ENCODE data around the gene SDCBP2.

The SDCBP2 gene

DNA sequence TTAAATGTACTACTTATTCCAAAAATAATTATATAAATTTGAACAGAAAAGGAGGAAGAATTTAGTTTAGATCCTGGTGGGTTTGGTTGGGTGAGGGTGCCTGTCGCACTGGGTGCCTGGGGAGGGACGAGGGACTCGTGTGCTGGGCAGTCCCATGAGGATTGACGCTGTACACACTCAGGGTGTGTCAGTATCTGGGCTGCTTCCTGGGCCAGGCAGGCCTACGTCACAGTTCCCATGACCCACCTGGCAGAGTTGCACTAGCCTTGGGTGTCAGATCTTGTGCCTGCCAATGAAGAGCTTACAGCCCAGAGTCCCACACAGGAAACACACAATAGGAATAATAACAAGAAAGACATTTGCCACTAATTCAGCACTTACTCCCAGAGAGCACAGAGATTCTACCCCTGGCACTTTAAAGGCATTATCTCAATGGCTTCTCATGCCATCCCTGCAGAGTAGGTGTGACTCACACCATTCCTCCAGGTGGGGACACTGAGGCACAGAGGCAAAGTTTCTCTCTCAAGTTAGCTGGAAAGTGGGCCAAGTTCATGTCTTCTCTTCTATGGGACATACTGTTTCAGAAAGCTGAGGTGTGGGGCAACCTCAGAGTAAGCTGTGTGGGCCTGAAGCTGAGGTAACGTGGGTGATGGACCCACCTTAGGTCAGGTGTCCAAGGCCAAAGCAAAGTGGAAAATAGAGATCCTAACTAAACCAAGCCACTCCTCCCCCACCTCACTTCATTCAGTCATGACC, 1.3 kb upstream of the SDCBP2 start:
- DNase-seq, result no peak

DNA sequence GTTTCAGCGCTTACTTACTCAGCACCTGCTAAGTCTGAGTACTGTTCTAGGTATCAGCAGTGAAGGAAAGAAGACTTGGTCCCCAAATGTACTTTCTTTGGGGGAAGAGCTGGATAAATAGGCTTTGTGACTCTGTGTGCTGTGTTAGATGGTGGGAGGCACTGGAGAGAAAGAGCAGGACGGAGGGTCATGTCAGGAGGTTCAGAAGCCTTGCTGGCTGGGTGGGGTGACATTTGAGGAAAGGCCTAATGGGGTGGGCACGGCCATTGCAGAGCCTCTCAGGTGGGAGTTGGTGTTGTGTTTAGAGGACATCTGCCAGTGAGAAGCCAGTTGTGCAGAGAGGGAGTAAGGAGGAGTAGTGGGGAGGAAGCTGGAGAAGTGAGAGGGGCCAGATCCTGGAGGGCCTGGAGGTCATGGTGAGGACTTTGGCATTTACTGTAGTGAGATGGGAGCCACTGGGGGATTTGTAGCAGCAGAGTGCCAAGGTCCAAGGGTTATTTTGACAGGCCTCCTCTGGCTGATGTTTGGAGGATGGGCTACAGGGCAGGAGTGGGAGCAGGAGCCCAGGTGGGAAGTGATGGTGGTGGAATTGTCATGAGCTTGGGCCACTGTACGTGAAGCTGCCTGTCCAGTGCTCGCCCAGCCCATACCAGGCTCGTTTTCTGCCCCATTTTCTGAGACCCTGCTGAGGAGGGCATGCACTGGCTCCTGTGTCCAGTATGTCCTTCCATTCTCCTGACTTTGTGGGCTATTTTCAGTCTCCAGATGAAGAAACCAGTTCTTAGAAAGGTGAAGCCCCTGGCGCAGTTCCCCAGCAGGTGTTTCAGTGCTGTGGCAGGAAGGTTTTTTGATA, 886 bp downstream of the SDCBP2 start:
- no peak for DNase-seq

DNA sequence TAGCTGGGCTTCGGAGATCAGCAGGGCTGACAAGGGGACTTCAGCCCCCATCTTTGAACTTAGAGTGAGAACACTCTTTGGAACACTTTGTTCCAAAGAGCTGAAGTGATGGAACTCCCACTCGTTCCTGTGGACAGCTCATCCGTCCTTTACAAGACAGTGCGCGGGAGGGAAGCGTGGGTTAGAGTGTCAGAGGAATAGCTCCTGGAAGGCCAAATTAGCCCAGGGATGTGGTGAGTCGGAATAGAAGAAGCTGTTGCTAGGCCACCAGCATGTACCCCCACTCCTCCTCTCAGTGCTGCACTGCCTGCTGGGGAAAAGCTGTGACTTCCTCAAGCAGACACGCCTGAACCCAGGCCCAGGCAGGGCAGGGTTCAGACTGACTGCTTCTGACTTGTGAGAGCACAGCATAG, 1.7 kb downstream of the SDCBP2 start:
- DNase-seq, result no peak

DNA sequence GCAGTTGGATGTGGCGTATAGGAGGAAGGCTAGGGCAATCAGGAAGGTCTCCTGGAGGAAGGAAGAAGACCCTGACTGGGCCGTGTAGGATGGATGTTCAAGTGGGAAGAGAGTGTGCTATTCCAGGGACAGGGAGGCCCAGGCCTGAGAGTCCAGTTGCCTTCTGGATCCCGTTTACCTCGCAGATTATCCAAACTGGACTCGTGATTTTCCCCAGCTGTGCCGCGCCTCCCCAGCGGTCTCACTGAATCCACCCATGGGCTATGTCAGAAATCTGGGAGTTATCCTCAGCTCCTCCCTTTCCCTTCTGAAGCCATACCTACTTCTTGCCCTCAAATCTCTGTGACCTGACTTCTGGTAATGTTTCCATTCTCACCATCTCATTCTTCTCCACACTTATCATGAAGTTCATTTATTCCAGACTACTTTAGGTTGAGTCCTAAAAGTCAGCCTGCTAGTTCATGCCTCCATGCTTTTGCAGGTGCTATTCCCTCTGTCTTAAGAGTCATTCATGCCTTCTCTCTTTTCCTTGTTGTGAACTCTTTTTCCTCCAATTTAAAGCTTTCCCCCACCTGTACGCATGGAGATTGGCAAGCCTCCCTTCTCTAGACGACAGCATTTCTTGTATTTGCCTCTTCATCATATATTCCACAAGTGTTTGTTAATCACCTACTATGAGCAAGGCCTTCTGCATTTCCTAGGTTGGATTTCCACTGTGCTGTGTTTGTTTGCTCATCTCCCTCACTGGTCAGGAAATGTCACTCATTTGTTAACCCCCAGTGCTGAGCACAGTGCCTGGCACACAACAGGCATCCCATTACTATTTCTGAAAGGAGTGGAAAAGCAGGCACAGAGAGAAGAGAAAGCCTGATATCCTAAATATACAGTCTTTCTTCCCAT, 2.7 kb downstream of the SDCBP2 start:
- DNase-seq, result no peak

DNA sequence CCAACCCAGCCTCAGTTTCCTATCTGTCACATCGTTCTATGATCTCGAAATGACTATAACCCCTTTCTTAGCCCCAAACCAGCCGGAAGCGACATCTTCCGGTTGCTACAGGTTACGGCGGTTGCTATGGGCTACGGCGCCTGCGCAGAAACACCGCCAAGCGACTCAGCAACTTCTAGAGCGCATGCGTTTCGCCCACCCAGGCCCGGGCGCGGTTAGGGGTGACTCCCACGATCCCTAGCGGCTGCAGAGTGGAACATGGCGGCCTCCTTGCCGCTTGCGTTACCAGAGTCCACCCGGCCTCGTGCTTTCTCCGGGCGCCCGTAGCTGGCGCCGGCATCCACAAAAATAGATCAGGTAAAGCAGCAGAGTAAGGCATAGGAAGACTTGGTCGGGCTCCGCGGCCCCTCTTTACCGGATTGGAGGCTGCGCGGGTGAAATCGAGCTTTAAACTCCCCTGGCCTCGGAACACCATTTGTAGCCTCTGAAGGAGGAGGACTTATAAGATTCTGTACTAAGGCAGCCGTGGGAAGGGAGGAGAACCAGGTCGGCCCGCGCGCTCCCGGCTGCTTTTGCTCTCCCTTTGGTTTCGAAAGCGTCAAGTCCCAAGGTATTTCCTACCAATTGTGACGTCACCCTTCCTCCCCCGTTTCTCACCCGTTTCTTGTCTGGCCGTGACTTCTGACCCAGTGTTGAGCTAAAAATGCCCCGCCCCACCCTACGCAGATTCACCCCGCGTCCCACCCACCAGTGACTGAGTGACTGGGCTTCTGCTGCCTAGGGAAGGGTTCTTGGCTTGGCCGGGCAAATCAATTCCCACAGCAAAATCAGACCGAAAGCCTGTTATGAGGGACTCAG, 3.5 kb downstream of the SDCBP2 start:
- peak; percentile 90 for DNase-seq

DNA sequence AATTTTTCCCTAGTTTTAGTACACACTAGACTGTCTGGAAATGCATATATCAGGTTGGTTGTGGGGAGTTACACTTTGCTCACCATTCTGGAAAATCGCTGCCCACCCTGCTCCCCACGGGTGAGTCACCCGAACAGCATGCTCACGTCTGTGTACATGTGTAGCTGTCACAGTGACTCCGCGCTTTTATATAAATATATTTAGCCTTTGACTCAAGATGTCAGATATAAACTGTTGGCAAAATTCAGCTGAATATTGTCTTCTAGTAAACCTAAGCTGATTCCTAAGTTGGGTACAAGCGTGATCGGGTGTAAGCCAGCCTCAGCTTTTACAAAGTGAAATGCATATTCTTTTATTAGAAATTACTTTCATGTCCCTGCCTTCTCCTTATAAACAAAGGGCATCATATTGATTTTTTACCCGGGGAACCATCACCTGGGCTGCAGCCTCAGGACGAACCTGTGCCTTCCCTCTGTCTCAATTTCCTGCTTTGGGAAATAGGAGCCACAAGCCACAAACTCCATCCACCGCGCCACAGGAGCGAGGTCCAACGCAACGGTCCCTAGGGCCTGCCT, 4.3 kb downstream of the SDCBP2 start:
- no peak for DNase-seq

DNA sequence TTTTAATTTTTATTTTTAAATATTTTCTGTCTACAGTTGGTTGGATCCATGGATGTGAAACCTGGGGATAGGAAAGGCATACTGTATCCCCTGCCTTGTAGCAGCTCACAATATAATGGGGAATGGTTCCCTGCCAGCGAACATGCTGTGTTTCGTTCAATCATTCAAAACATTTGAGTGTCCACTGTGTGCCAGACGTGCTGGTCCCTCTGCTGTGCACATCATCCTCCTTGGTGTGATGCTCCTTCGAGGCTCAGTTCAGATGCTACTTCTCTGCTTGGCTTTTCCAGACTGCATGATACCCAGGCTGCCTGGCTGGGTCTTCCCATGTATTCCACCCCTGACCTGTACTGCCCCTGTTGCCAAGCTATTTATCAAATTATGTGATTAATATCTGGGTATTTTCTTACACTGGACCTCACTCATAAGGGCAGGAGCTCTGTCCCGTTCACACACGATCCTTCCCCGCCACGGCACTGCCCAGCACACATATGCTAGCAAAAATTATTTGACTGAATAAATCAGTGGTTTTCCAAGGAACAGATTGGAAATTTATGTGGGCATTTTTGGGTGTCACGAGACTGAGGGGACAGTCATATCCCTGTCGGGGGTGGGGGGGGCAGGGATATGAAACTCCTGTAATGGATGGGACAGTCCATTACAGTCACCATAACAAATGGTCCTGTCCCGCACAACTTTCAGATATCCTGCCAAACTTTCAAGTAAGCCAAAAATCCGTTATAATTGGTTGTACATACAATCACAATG, 4.9 kb downstream of the SDCBP2 start:
- DNase-seq, result no peak

DNA sequence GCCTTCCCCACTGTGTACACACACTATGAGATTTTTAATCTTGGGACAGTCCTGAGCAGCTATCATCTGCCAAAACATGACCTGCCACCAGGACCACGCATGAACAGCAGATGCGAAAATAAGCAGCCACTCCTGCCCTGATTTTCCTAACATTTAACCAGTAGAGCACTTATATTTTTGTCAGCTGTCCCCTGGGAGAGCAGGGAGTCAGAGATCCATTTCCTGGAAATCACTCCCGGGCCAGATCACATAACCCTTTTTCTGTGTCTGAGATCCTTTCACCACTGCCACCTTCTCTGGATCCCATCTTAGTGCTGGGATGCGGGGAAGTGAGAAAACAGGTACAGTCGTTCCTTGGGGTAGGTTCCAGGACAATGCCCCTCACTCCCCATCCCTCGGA, 5.7 kb downstream of the SDCBP2 start:
- DNase-seq, result no peak

DNA sequence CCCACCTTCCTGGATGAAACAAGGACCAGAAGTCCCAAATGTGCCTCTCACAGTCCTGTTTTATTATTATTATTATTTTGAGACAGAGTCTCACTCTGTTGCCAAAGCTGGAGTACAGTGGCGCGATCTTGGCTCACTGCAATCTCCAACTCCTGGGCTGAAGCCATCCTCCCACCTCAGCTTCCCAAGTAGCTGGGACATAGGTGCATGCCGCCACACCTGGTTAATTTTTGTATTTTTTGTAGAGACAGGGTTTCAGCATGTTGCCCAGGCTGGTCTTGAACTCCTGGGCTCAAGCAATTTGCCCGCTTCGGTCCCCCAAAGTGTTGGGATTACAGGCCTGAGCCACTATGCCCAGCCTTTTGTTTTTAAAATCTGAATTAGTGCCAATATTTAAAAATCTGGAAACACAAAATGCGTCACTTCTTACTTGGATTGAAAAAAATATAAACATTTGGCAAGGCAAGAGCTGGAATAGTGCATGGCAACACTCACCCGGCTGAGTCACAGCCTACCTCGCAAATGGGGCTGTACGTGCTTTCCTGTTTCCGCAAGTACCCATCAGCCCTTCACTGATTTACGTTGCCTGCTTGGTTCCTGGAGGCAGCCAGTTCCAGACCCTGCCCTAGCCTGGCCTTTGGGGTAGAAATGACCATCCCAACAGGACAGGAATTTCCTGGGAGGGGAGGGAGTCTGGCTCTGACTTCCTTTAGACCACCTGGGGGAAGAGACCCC, 6.3 kb downstream of the SDCBP2 start:
- no peak for DNase-seq

DNA sequence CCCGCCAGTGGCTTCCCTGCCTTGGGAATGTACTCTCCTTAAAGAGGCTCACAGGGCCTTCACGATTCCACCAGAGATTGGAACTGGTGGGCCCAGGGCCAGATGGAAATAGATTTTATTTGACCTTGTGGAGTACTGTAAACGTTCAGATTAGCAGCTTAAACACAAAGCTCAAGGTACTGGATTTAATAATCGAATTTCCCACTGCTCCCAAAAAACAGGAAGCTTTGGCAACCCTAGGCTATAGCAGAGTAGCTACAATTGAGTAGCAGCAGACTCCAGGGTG, 7.3 kb downstream of the SDCBP2 start:
- DNase-seq, result no peak

DNA sequence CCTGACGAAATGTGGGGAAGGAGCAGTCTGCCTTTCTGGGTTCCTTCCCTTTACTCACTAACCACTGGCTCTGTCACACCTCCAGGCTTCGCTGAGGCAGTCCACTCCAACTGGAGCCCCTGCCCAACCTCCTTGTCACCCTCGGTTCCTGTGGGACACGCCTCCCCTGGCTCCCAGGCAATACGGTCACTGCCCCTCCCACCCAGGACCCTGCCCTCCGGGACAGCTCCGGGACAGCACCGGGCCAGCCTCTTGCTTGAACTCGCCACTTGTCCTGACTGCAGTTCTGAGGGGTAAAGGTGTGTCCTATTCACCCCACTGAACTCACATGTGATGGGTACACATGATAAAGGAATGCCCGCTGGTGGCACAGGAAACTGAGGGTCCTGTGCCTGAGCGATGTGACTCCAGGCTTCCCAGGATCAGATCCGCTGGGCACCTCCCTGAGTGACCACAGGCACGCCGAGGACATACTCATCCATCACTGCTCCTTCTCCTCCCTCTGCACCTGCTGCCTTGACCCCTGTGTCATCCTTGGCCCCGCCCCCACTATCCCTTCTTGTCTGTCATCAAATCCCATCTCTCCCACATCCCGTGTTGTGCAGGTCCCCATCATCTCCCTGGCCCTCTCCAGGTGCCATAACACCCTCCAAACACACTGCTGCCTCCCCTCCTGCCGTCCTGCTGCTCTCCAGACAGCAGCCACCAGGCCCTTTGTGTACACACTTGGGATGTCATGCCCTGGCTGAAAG, 7.9 kb downstream of the SDCBP2 start:
- DNase-seq, result no peak

DNA sequence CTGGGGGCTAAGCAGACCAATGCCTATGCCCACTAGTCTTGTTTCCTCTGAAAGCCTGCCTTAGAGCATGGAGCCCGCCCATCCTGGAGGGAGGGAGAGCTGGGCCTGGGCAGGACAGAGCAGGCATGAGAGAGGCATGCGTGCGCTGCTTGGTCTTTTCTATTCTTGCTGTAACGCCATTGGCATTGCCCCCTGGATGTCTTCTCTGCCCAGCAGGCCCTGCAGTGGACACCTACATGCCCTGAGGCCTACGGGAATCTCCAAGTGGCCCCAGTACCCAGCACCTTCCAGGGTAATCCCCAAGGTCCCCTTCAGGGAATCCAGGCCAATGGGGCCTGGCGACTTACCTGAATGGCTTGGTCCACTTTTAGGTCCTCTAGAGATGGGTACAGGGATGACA, 8.9 kb downstream of the SDCBP2 start:
- DNase-seq, result no peak

DNA sequence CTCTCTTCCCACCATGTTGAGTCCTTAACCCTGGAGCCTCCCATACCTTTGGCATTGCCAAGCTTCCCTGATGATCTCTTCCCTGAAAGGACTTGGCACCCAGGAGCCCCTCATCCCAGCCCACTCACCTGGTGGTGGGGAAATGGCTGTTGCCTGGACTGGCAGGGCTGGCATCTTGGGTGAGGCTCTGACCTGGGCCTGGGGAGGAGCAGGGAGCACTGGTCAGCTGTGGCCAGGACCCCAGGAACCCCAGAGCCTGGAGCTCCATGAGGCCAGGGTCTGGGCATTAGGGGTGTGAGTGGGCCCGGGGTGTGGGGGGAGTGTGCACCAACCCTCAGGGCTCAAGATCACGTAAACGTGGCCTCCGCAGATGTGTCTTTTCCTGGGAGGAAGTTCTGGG, 9.5 kb downstream of the SDCBP2 start:
- DNase-seq, result no peak

DNA sequence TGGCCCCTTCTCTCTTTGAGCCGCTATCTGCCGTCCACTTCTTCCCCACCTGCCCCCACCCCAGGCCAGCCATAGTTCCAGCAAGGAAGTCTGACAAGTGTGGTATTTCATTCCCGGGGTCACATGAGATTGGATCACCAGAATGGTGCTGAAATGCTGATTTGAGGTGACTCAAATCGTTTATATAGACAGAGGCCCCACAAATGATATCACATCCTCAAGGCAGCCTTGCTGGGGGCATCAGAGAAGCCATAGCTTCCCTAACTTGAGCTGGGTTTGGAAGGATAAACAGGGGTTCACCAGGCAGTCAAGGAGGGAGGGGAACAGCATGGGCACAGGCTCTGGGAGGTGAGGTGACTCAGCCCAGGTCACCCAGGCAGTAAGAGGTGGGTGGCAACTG, 9.9 kb downstream of the SDCBP2 start:
- no peak for DNase-seq

DNA sequence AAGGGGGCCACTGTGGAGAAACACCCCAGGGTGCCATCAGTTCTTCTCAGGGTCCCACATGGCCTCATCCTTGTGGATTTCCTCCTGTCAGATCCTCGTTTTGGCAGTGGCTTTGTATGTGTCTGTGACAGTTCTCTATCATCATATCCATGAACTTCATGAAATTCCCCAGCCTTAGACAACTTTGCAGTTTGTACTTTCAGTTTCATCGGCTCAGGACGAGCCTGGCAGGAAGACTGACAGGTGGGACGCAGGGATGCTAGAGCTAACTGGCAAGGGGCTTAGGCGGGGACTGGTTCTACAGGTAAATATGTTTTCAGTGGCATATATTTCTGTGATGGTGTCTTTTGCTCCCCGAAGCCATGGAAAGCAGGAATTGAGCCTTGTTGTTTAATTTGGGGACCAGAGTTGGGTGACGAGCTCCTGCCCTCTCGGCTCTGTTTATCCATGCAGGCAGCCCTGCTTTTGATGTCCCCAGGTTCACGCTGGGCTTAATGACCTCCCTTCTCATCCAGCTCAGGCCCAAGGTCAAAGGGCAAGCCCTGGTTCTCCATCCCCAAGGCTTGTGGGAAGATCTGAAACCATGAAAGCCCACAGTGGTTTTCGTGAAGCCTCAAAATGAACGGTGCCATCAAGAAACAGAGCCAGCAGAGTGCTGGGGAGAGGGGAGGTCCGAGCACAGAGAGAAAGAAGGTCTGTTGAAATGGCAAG, 11.2 kb downstream of the SDCBP2 start:
- DNase-seq, result no peak

DNA sequence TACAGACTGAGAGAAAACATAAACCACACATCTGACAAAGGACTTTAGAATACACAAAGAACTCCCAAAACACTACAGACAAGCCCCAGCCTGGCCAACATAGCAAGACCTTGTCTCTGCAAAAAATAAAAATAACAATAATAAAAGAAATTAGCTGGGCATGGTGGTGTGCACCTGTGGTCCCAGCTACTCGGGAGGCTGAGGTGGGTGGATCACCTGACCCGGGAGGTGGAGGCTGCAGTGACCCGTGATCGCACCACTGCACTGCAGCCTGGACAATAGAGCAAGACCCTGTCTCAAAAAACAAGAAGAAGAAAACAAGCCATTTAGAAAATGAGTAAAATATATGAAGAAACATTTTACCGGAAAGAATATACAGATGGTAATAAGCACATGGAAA, 13.1 kb downstream of the SDCBP2 start:
- no peak for DNase-seq

DNA sequence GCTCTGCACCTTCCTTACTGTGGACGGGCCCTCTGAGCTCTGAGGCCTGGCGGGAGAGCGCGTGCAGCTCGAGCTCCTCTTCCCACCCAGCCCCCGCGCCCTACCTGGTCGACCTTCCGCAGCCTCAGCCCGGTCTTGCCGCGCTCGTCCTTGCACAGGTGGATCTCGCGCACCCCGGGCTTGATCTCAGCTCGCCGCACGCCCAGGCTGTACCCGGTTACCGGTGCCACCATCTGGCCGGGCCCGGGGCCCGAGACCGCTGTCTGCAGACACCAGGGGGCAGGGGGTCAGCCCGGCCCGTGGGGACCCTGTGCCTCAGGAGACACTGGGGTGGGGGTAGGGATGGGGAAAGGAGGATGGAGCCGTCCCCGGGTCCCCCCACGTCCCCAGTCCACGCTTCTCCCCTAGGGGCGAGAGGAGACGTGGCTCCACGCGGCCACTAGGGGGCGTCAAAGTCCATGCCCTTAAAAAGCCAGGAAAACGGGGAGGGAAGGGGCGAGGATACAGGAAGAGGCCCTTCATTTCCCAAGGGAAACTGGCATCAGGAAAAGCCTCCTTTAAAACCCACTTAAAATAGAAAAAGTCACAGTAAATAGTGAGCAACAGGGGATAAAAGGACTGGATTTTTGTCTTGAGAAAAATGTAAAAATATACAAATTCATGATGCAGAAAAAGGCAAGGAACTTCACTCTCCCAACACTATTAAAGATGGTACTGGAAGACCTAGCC, 15.5 kb downstream of the SDCBP2 start:
- peak; percentile 71 for DNase-seq

DNA sequence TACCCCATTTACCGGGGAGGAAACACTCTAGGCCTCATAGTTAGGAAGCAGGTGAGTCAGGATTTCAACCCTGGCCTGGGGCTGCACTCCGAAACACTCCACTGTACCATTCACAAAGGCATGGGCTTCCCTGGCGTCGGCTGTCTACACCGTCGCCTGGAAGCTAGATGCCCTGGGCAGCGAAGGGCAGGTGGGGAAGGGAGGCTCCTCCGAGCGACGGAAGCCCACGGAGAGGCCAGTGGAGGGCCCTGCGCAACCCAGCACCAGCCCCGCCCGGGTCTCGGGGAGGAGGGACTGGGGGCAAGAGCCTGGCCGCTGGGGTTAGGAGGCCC, 16.1 kb downstream of the SDCBP2 start:
- no peak for DNase-seq

All from right kidney (tissue), 1 donor.